ENCODE data around the gene SMPD2.

GRCh38 chr6:109441069-109441816 is 719 bp downstream of the SMPD2 start:
- TF ChIP-seq CTCF (IDR thresholded peaks at IDR 0.05; ENCODE audit: low read length) (no peak; the same call in 1 of the 2 replicates), EZH2 (IDR thresholded peaks at IDR 0.05; ENCODE audit: borderline replicate concordance, low read length) (no peak)
